Osteoblast (primary cell): ENCODE measurements around the gene GFM2. TPM values are rescaled to one million over a fixed set of nuclear protein-coding genes. Genes with fewer than 3 reads are reported as not detected.

Experiments
- DNase-seq: peaks from one replicate; pipeline ENCODE4 v3.0.0; 2011; ENCODE audit warnings: low spot score, mixed read lengths; ENCODE audit not compliant: insufficient read length; ENCODE audit errors: missing footprints
- H2AFZ ChIP-seq: 2 replicates; pipeline ENCODE4 v1.6.0; 2011; ENCODE audit warnings: mild to moderate bottlenecking, low read length
- H3K27ac ChIP-seq: 2 replicates; pipeline ENCODE4 v1.5.1; 2011; ENCODE audit warnings: mild to moderate bottlenecking, low read depth, low read length, moderate library complexity
- H3K27me3 ChIP-seq: 2 replicates; pipeline ENCODE4 v1.6.0; 2012; ENCODE audit warnings: mild to moderate bottlenecking, control low read depth, inconsistent platforms, low read length, moderate library complexity; ENCODE audit not compliant: insufficient read depth
- H3K36me3 ChIP-seq: 2 replicates; pipeline ENCODE4 v1.5.1; 2011; ENCODE audit warnings: mild to moderate bottlenecking, low read length, control low read depth, moderate library complexity; ENCODE audit not compliant: insufficient read depth
- H3K4me1 ChIP-seq: 2 replicates; pipeline ENCODE4 v1.5.1; 2011; ENCODE audit warnings: mild to moderate bottlenecking, low read length, control low read depth, moderate library complexity; ENCODE audit not compliant: insufficient read depth
- H3K4me2 ChIP-seq: 2 replicates; pipeline ENCODE4 v1.6.0; 2011; ENCODE audit warnings: mild to moderate bottlenecking, low read length; ENCODE audit not compliant: insufficient read depth
- H3K4me3 ChIP-seq: fragments of 200-600 bp; sonication (generic); 3 replicates; pipeline ENCODE4 v1.5.1; 2012; ENCODE audit warnings: mild to moderate bottlenecking, low read length, inconsistent platforms; ENCODE audit not compliant: insufficient read depth
- H3K79me2 ChIP-seq: 2 replicates; pipeline ENCODE4 v1.6.0; 2012; ENCODE audit warnings: mild to moderate bottlenecking, low read length, control low read depth, inconsistent platforms; ENCODE audit not compliant: insufficient read depth
- H3K9me3 ChIP-seq: 2 replicates; pipeline ENCODE4 v1.5.1; 2011; ENCODE audit warnings: low read depth, low read length, control low read depth
- H4K20me1 ChIP-seq: 2 replicates; pipeline ENCODE4 v1.6.0; 2012; ENCODE audit warnings: mild to moderate bottlenecking, low read length, control low read depth; ENCODE audit not compliant: insufficient read depth
- total RNA-seq: library from RNA; depleted of rRNA; stranded (reverse); fragments of >200 nt; gene quantifications from 2 replicates; pipeline ENCODE4 v1.2.3, GENCODE V29; 2012
- TF ChIP-seq, protein P1 (sequence below): IDR thresholded peaks from 2 replicates; pipeline ENCODE4 v1.5.1; 2011; ENCODE audit warnings: mild to moderate bottlenecking, low read depth, low read length, moderate library complexity; ENCODE audit errors: extremely low read depth

The GFM2 gene
- 22.8 and 23.0 TPM in 2 replicates for total RNA-seq

DNA sequence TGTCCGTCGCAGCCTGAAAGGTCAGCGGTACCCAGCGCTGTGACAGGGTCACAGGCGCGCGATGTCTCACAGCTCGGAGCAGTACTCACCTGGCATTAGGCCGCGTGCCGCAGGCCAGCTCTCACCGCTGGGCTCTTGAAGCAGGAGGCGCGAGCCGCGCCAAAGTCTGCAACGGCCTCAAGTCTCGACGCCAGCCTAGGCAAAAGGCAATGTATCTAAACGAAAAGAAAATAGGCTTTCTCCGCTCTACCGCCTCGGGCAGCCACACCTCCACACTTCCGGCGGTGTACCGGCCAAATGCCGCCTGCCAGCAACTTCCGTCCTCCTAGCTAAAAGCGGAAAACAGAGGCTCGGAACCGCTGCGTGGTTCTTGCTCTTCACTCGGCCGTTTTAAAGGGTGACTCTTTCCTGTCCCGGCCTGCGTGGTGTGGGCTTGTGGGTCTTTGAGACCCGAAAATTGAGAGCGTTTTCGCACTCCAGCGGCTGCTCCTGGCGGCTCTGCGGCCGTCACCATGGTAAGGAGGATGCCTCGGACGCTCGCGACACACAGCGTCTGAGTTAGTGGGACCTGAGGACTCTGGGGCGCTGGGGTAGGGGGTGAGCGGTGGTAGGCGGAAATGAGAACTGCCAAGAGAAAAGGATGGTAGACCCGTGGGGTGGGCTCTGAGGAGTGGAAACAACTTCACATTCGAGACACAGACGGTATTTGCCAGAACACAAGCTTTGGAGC is at the start of gene GFM2, which contains the start of gene NSA2:
Gene GFM2, minus strand, starts transcription at position 269 of the 730 bp plus-strand sequence. CDS start 3,375 bp downstream, outside the sequence.
Gene NSA2, plus strand, starts transcription at position 401 of the 730 bp plus-strand sequence. Its CDS starts 112 bp downstream, at position 513.
- Histone ChIP-seq H3K27me3 (no peaks in the 10 kb centered on the region), H2AFZ (peak within 1 kb of the TSS; percentile 98), H3K36me3 (peaks cover 26% of the 10 kb centered on the region), H3K4me3 (peak within 1 kb of the TSS; percentile 96), H3K9me3 (no peaks in the 10 kb centered on the region), H3K4me2 (peak within 1 kb of the TSS; percentile 100), H3K27ac (peak within 1 kb of the TSS; percentile 74), H4K20me1 (no peaks in the 10 kb centered on the region), H3K79me2 (peaks cover 52% of the 10 kb centered on the region), H3K4me1 (peaks cover 41% of the 10 kb centered on the region)
- TF ChIP-seq, protein P1, sequence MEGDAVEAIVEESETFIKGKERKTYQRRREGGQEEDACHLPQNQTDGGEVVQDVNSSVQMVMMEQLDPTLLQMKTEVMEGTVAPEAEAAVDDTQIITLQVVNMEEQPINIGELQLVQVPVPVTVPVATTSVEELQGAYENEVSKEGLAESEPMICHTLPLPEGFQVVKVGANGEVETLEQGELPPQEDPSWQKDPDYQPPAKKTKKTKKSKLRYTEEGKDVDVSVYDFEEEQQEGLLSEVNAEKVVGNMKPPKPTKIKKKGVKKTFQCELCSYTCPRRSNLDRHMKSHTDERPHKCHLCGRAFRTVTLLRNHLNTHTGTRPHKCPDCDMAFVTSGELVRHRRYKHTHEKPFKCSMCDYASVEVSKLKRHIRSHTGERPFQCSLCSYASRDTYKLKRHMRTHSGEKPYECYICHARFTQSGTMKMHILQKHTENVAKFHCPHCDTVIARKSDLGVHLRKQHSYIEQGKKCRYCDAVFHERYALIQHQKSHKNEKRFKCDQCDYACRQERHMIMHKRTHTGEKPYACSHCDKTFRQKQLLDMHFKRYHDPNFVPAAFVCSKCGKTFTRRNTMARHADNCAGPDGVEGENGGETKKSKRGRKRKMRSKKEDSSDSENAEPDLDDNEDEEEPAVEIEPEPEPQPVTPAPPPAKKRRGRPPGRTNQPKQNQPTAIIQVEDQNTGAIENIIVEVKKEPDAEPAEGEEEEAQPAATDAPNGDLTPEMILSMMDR, result no peak
- peak; percentile 85 for DNase-seq

DNA sequence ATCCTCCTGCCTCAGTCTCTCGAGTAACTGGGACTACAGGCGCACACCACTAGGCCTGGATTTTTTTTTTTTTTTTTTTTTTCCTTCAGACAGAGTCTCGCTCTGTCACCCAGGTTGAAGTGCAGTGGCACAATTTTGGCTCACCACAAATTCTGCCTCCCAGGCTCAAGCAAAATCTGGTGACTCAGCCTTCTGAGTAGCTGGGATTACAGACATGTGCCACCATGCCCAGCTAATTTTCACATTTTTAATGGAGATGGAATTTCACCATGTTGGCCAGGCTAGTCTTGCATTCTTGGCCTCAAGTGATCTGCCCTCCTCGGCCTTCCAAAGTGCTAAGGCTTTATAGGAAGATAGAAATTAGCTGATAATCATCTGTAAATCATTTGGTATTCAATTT is 44.0 kb upstream of the GFM2 start:
- Histone ChIP-seq H3K4me2 (no peak overlapping the region), H3K4me1 (no peaks in the 10 kb centered on the region), H3K27me3 (peaks cover under 1% of the 10 kb centered on the region), H3K9me3 (no peaks in the 10 kb centered on the region), H3K27ac (no peak overlapping the region), H3K79me2 (no peaks in the 10 kb centered on the region), H3K4me3 (no peak overlapping the region), H4K20me1 (no peaks in the 10 kb centered on the region), H2AFZ (no peak overlapping the region), H3K36me3 (no peaks in the 10 kb centered on the region)
- TF ChIP-seq, protein P1, result no peak
- no peak for DNase-seq

DNA sequence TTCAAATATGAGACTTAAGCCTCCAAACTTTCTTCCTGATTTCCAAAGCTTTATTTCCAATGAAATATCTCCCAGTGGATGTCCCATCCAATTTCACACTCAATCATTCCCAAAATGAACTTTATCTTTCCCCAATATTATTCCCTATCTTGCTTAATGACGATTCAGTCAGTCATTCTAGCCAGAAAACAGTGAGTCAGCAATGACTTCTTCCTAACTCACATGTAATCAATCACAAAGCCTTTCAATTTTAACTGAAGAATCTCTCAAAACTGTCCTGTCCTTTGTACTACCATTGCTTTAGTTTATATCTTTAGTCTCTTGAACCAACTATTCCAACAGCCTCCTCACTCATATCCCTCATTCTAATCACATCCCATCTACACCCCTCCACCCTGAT is 35.0 kb upstream of the GFM2 start:
- H3K27me3 ChIP-seq, result no peaks in the 10 kb centered on the region

GRCh38 chr5:74801197-74801596 is 34.3 kb upstream of the GFM2 start:
- Histone ChIP-seq H3K27ac (no peak overlapping the region), H3K4me2 (no peak overlapping the region), H3K4me1 (no peaks in the 10 kb centered on the region), H3K36me3 (no peaks in the 10 kb centered on the region), H2AFZ (no peak overlapping the region), H3K9me3 (no peaks in the 10 kb centered on the region), H3K27me3 (no peaks in the 10 kb centered on the region), H3K4me3 (no peak overlapping the region), H3K79me2 (no peaks in the 10 kb centered on the region), H4K20me1 (no peaks in the 10 kb centered on the region)
- DNase-seq, result no peak
- TF ChIP-seq, protein P1, result no peak

More for the DNA sequence above, 35.0 kb upstream of the GFM2 start:
- no peaks in the 10 kb centered on the region for H4K20me1 ChIP-seq
- H3K9me3 ChIP-seq, result no peaks in the 10 kb centered on the region
- no peak overlapping the region for H3K4me3 ChIP-seq
- DNase-seq, result no peak
- no peaks in the 10 kb centered on the region for H3K79me2 ChIP-seq
- no peak overlapping the region for H3K27ac ChIP-seq
- no peaks in the 10 kb centered on the region for H3K36me3 ChIP-seq
- no peak overlapping the region for H2AFZ ChIP-seq
- H3K4me1 ChIP-seq, result no peaks in the 10 kb centered on the region
- H3K4me2 ChIP-seq, result no peak overlapping the region
- TF ChIP-seq, protein P1, result no peak
